SHP77 (cell line): ENCODE data around the gene OR8B4.
"Not testable (repeated sequence)": the region's sequence is repeated elsewhere in the genome, so short reads cannot be mapped to it uniquely, and the experiment has no call there.

Experiments
- DNase-seq, 2 experiments: peaks; one replicate each; lab custom pipeline; 2025; lab: John Stamatoyannopoulos, UW

Gene OR8B4

DNA sequence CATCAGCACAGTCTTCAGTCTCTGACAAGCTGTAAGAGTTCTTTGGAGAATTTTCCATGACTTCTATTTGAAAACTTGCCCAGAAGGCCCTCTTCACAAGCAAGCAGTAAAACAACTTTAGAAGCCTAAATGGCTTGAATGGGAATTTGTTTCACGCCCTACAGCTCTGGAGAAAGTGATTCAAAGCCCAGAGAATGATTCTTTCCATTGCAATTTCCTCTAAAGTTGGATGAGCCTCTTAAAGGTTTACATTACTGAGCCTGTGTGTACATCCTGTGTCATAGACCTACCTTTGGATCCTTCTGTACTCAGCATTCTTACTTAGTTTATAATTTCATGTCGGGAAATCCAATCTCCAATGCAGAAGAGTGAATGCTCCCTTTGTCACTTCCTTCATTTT, 19.1 kb downstream of the OR8B4 start:
- DNase-seq: no peak

DNA sequence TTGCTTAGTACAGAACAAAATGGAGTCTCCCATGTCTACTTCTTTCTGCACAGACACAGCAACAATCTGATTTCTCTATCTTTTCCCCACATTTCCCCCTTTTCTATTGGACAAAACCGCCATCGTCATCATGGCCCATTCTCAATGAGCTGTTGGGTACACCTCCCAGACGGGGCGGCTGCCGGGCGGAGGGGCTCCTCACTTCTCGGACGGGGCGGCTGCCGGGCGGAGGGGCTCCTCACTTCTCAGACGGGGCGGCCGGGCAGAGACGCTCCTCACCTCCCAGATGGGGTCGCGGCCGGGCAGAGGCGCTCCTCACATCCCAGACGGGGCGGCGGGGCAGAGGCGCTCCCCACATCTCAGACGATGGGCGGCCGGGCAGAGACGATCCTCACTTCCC, 21.5 kb downstream of the OR8B4 start:
- DNase-seq: not testable (repeated sequence)

DNA sequence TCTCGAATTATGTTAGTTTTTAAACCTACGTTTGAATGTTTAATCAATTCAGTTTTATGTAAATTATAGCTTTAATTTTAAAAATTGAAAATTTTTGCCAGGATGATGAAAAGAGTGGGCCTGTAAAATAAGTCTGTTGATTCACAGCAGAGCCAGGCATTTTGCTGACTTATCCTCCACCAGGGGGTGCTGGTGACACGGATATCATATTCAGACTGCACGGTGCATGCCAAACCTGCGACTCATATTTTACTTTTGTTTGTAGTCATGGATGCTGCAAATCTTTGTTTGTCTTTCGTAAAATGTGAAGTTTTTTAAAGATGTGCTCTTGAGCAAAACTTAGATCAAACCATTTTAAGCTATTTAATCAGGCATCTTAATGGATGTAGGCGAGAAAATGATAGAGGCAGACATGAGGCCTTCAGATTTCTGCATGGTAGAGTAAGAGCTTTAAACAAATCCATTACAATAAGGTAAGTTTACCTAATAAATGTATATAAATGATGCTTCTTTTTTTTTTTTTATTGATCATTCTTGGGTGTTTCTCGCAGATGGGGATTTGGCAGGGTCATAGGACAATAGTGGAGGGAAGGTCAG, 22.2 kb downstream of the OR8B4 start:
- peak in 1 of 2 experiments; percentile 43 for DNase-seq

DNA sequence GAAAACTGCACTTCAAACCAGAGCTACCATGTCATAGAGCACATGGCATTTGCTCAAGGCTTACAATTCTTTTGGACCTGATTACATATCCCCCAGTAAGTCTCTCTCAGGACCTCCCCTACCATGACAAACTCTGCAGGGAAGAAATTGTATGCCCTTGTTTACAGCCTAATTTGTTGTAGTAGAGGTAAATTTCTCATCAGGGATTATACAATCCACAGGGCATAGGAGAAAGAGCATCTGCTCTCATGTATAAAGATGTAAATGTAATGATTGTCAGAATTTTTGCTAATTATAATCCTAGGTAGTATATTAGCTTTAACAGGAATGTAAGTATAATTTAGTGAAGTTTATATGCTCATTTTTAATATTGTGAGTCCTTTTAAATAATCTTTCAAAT, 25.7 kb downstream of the OR8B4 start, which contains the start of gene OR8B3:
Gene OR8B3 (minus strand): TSS at position 101 of the 400 bp plus-strand sequence. CDS start 1,673 bp downstream, outside the sequence.
- DNase-seq: no peak

DNA sequence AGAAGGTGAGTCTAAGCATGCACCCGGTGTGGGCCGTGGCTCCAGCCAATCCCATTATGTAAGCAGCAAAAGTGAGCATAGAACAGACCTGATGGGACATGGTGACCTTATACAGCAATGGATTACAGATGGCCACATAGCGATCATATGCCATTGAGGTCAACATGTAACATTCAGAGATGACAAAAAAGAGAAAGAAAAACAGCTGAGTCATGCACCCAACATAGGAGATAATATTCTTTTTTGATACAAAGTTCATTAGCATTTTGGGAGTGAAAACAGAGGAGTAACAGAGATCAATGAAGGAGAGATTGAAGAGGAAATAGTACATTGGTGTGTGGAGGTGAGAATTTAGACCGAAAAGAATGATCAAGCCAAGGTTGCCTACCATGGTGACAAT, 27.8 kb downstream of the OR8B4 start:
- not testable (repeated sequence) for DNase-seq

DNA sequence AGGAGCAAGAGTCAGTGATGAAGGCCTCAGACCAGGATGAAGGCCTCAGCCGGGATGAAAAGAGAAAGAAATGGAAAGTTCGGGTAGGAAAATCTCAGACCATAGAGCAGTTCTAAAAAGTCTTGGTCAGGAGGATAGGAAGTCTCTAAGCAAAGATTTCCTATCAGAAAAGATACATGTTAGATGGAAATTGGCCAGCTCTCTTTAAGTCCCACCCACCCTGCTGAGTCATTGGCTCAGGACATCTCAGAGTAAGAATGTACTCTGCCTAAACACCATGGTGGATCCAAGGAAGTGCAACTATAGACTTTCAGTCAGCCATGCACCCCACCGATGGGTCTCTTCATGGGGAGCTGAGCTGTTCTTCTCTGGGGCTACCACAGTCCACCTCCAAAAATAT, 30.3 kb downstream of the OR8B4 start:
- DNase-seq: no peak

DNA sequence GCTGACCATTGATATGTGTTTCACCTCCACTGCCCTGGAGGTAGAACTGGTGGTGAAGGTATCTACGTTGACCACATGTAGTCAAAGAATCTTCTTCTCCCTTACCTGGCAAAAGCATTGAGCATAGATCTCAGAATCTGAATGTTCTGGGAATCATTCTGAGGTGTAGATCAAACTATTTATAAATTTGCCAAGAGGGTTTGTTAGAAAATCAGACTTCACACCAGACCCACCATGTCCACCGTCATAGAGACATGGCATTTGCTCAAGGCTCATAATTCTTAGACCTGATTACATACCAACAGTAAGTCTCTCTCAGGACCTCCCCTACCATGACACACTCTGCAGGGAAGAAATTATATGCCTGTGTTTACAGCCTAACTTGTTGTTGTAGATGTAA, 40.3 kb downstream of the OR8B4 start, which contains the start of gene OR8B2:
Gene OR8B2 (minus strand): TSS at position 101 of the 400 bp plus-strand sequence. CDS start 1,156 bp downstream, outside the sequence.
- DNase-seq: no peak

DNA sequence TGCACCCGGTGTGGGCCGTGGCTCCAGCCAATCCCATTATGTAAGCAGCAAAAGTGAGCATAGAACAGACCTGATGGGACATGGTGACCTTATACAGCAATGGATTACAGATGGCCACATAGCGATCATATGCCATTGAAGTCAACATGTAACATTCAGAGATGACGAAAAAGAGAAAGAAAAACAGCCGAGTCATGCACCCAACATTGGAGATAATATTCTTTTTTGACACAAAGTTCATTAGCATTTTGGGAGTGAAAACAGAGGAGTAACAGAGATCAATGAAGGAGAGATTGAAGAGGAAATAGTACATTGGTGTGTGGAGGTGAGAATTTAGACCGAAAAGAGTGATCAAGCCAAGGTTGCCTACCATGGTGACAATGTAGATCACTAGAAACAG, 41.8 kb downstream of the OR8B4 start:
- DNase-seq: not testable (repeated sequence)

DNA sequence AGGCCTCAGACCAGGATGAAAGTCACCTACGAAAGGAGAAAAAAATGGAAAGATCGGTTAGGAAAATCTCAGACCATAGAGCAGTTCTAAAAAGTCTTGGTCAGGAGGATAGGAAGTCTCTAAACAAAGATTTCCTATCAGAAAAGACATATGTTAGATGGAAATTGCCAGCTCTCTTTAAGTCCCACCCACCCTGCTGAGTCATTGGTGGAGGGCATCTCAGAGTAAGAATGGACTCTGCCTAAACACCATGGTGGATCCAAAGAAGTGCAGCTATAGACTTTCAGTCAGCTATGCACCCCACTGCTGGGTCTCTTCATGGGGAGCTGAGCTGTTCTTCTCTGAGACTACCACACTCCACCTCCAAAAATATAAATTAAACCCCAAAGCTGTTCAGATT, 44.1 kb downstream of the OR8B4 start:
- DNase-seq: no peak

DNA sequence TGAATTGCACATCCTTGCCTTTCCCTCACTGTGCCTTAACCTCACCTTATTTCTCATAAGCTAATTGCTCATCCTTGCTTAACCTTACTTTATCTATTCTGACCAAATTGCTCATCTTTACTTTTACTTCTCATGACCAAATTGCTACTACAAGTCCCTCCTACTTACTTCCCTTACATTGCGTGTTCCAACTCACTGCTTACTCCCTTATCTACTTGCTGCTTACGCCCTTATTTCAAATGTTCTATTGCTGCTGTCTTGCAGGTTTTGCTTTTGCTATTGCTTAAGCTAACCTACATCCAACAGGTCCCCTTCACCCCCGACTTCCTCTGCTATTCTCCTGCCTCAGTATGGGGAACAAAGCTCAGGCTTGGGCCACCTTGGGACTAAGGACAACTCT, 48.4 kb downstream of the OR8B4 start:
- DNase-seq: no peak
